Measurements from ENCODE around the gene ZNF562.
A peak's percentile ranks its signal among the peaks of the same experiment; 100 is the strongest.
"Not testable (repeated sequence)": the region's sequence is repeated elsewhere in the genome, so short reads cannot be mapped to it uniquely, and the experiment has no call there.

Gene ZNF562

GRCh38 chr19:9674663-9675357 lies at the start of gene ZNF562:
Gene ZNF562 (minus strand): TSS chr19:9675100. CDS start chr19:9660744, 14,356 bp downstream.
- DNase-seq, result peak; percentile 87

GRCh38 chr19:9724157-9724556 lies 49.3 kb upstream of the ZNF562 start:
- DNase-seq, result no peak

- no peak for DNase-seq
Observed at GRCh38 chr19:9721861-9722260, 47.0 kb upstream of the ZNF562 start.

GRCh38 chr19:9720541-9720940 lies 45.6 kb upstream of the ZNF562 start:
- DNase-seq, result no peak

GRCh38 chr19:9711815-9712214 lies 36.9 kb upstream of the ZNF562 start:
- DNase-seq, result no peak

- no peak for DNase-seq
Observed at GRCh38 chr19:9709305-9709704, 34.4 kb upstream of the ZNF562 start.

- no peak for DNase-seq
Observed at GRCh38 chr19:9705836-9706235, 30.9 kb upstream of the ZNF562 start.

- DNase-seq, result no peak
Observed at GRCh38 chr19:9702186-9702585, 27.3 kb upstream of the ZNF562 start.

GRCh38 chr19:9700229-9700981 lies 25.5 kb upstream of the ZNF562 start:
- DNase-seq, result no peak

- not testable (repeated sequence) for DNase-seq
Observed at GRCh38 chr19:9690301-9690700, 15.4 kb upstream of the ZNF562 start.

GRCh38 chr19:9679996-9680395 lies 5.1 kb upstream of the ZNF562 start:
- DNase-seq, result not testable (repeated sequence)

GRCh38 chr19:9675358-9675901 lies 530 bp upstream of the ZNF562 start:
- DNase-seq, result not testable (repeated sequence)

GRCh38 chr19:9673912-9674662 lies 813 bp downstream of the ZNF562 start:
- peak; percentile 31 for DNase-seq

GRCh38 chr19:9672893-9673292 lies 2.0 kb downstream of the ZNF562 start:
- no peak for DNase-seq

- DNase-seq, result no peak
Observed at GRCh38 chr19:9671655-9672054, 3.2 kb downstream of the ZNF562 start.

- DNase-seq, result no peak
Observed at GRCh38 chr19:9668544-9668943, 6.4 kb downstream of the ZNF562 start.

GRCh38 chr19:9667898-9668297 lies 7.0 kb downstream of the ZNF562 start:
- no peak for DNase-seq

- DNase-seq, result no peak
Observed at GRCh38 chr19:9658769-9659168, 16.1 kb downstream of the ZNF562 start.

GRCh38 chr19:9653066-9653555 lies 21.8 kb downstream of the ZNF562 start:
- DNase-seq, result not testable (repeated sequence)

- not testable (repeated sequence) for DNase-seq
Observed at GRCh38 chr19:9651464-9651863, 23.4 kb downstream of the ZNF562 start.

GRCh38 chr19:9650345-9650744 lies 24.6 kb downstream of the ZNF562 start:
- no peak for DNase-seq

GRCh38 chr19:9645472-9645871 lies 29.4 kb downstream of the ZNF562 start:
- DNase-seq, result no peak

GRCh38 chr19:9644472-9644871 lies 30.4 kb downstream of the ZNF562 start:
- DNase-seq, result no peak

All from kidney glomerular epithelial cell (primary cell).